ENCODE data around the gene USP24. TPM values are rescaled to one million over a fixed set of nuclear protein-coding genes. Genes with fewer than 3 reads are reported as not detected.
"Not testable (repeated sequence)": the region's sequence is repeated elsewhere in the genome, so short reads cannot be mapped to it uniquely, and the experiment has no call there.

Gene USP24
- total RNA-seq, 1 donor from 2014 or later = 49.5 TPM

DNA sequence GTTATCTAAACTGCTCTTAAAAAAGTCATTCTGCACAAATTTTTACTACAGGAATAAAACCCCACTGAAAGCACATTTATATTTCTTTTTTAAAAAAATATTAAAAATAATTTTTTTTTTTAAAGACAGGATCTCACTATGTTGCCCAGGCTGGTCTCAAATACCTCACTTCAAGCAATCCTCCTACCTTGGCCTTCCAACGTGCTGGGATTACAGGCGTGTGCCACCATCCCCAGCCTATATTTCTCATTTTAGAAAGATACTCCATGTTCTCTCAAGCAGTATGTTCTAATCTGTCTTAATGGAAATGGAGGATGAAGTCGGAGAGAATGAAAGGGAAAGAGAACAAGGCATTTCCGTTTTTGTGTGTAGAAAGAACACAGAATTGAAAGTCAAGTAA, 17.1 kb downstream of the USP24 start:
- Mint-ChIP-seq H3K4me1 (peaks cover 56% of the 10 kb centered on the region), H3K36me3 (ENCODE audit: low read depth) (peaks cover 30% of the 10 kb centered on the region), H3K27me3 (no peaks in the 10 kb centered on the region), H3K4me3 (no peak overlapping the region), H3K27ac (no peak overlapping the region), H3K9me3 (no peaks in the 10 kb centered on the region)
- no peak for DNase-seq
- intact Hi-C loops (cut with micrococcal nuclease) = no loop called here

DNA sequence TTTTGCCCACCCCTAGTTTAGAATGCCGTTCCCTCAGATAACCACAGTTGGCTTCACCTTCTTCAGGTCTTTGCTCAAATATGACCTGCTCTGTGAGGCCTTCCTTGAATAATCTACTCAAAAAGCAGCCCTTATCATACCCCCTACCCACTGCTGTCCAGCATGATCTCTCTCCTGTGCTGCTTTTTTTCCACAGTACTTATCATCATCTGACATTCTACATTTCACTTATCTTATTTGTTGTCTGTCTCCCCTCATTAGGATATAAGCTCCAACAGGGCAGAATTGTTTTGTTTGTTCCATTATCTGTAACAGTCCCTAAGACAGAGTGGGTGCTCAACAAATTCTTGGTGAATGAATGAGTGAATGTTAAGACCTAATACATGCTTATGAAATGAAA, 18.1 kb downstream of the USP24 start:
- Mint-ChIP-seq H3K27me3 (no peaks in the 10 kb centered on the region), H3K9me3 (no peaks in the 10 kb centered on the region), H3K36me3 (ENCODE audit: low read depth) (peaks cover 27% of the 10 kb centered on the region), H3K4me3 (no peak overlapping the region), H3K27ac (no peak overlapping the region), H3K4me1 (peaks cover 51% of the 10 kb centered on the region)
- no peak for DNase-seq
- intact Hi-C loops (cut with micrococcal nuclease) = no loop called here

DNA sequence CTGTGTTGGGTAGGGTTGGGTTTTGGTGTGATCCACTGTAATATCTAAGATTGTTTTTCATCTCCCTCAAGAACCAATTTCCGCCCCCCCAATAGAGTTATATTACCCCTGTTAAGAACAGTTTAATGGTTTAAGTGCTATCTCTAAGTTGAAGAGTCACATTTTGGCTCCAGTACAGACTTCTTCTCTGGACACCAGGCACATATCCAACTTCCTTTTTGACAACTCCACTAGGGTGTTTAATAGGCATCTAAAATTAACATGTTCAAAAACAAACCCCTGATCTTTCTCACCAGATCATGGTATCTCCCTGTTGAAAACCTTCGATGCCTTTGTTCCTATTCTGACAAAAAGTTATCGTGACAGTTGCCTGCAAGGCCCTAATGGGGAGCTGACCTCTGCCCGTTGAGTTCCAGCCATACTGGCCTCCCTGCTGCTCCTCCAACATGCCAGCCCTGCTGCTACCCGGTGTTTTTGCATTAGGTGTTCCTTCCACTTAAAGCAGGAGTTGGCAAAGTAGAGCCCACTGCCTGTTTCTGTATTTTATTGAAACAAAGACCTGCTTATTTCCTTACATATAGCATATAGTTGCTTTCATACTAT, 18.6 kb downstream of the USP24 start:
- H3K27ac Mint-ChIP-seq = peak overlapping the region; percentile 26
- H3K4me1 Mint-ChIP-seq = peaks cover 48% of the 10 kb centered on the region
- no peak overlapping the region for H3K4me3 Mint-ChIP-seq
- H3K36me3 Mint-ChIP-seq (ENCODE audit: low read depth) = peaks cover 27% of the 10 kb centered on the region
- no peaks in the 10 kb centered on the region for H3K9me3 Mint-ChIP-seq
- intact Hi-C loops (cut with micrococcal nuclease) = no loop called here
- no peaks in the 10 kb centered on the region for H3K27me3 Mint-ChIP-seq
- DNase-seq = no peak

GRCh38 chr1:55195521-55196233, 19.5 kb downstream of the USP24 start:
- peaks cover 41% of the 10 kb centered on the region for H3K4me1 Mint-ChIP-seq
- intact Hi-C loops (cut with micrococcal nuclease) = loop anchor here (1.0 kb wide), 1 partner anchor 9 kb away; no protein-coding TSS in a partner anchor
- H3K27me3 Mint-ChIP-seq = no peaks in the 10 kb centered on the region
- DNase-seq = no peak
- peak overlapping the region; percentile 4 for H3K4me3 Mint-ChIP-seq
- peaks cover 26% of the 10 kb centered on the region for H3K36me3 Mint-ChIP-seq (ENCODE audit: low read depth)
- no peaks in the 10 kb centered on the region for H3K9me3 Mint-ChIP-seq
- H3K27ac Mint-ChIP-seq = peak overlapping the region; percentile 46

DNA sequence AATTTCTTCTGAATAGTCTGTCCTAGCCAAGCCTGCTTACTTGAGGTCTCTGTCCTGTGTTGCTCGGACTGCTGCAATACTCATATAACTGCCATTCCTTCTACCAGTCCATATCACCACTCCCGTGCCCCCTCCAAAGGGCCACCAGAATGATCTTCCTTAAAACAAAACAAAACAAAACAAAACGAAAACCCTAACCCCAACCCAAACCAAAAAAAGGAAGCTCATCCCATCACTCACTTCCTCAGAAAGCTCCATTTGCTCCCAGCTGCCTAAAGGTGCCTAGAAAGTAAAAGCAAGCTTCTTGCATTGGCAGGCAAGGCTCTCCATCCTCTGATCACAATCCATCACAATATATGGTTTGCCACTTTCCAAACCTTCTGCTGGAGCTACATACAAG, 20.3 kb downstream of the USP24 start:
- DNase-seq = no peak
- no peaks in the 10 kb centered on the region for H3K9me3 Mint-ChIP-seq
- peaks cover 24% of the 10 kb centered on the region for H3K36me3 Mint-ChIP-seq (ENCODE audit: low read depth)
- intact Hi-C loops (cut with micrococcal nuclease) = loop anchor here (1.0 kb wide), 1 partner anchor 9 kb away; no protein-coding TSS in a partner anchor
- peaks cover 39% of the 10 kb centered on the region for H3K4me1 Mint-ChIP-seq
- no peak overlapping the region for H3K4me3 Mint-ChIP-seq
- no peak overlapping the region for H3K27ac Mint-ChIP-seq
- no peaks in the 10 kb centered on the region for H3K27me3 Mint-ChIP-seq

GRCh38 chr1:55192093-55192492, 23.1 kb downstream of the USP24 start:
- no peaks in the 10 kb centered on the region for H3K27me3 Mint-ChIP-seq
- H3K4me1 Mint-ChIP-seq = peaks cover 33% of the 10 kb centered on the region
- H3K9me3 Mint-ChIP-seq = peaks cover 4% of the 10 kb centered on the region
- no peak overlapping the region for H3K27ac Mint-ChIP-seq
- no peak overlapping the region for H3K4me3 Mint-ChIP-seq
- DNase-seq = no peak
- peaks cover 20% of the 10 kb centered on the region for H3K36me3 Mint-ChIP-seq (ENCODE audit: low read depth)
- intact Hi-C loops (cut with micrococcal nuclease) = no loop called here

- H3K4me1 Mint-ChIP-seq = peaks cover 31% of the 10 kb centered on the region
- H3K4me3 Mint-ChIP-seq = not testable (repeated sequence)
Observed at GRCh38 chr1:55191219-55191952, 23.8 kb downstream of the USP24 start.

GRCh38 chr1:55190109-55190508, 25.1 kb downstream of the USP24 start:
- Mint-ChIP-seq H3K27me3 (no peaks in the 10 kb centered on the region), H3K4me3 (no peak overlapping the region), H3K36me3 (ENCODE audit: low read depth) (peaks cover 32% of the 10 kb centered on the region), H3K4me1 (peaks cover 27% of the 10 kb centered on the region), H3K27ac (no peak overlapping the region), H3K9me3 (peaks cover 14% of the 10 kb centered on the region)
- intact Hi-C loops (cut with micrococcal nuclease) = no loop called here
- DNase-seq = no peak

More at GRCh38 chr1:55191219-55191952, 23.8 kb downstream of the USP24 start:
- intact Hi-C loops (cut with micrococcal nuclease); H3K27ac Mint-ChIP-seq; H3K9me3 Mint-ChIP-seq; DNase-seq; H3K27me3 Mint-ChIP-seq: not testable (repeated sequence)
- peaks cover 24% of the 10 kb centered on the region for H3K36me3 Mint-ChIP-seq (ENCODE audit: low read depth)

DNA sequence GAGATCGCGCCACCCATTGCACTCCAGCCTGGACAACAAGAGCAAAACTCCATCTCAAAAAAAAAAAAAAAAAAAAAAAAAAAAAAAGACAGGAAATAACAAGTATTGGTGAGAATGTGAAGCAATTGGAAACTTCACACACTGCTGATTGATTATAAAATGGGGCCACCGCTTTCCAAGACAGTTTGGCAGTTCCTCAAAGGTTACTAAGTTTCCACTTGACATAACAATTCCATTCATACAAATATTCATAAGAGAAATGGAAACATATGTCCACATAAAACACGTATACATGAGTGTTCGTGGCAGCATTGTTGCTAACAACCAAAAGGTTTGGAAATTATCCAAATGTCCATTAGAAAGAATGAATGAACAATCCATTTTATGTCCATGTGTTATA, 26.3 kb downstream of the USP24 start:
- intact Hi-C loops (cut with micrococcal nuclease) = no loop called here
- Mint-ChIP-seq H3K27me3 (no peaks in the 10 kb centered on the region), H3K36me3 (ENCODE audit: low read depth) (peaks cover 34% of the 10 kb centered on the region), H3K4me3 (no peak overlapping the region), H3K9me3 (peaks cover 20% of the 10 kb centered on the region), H3K4me1 (peaks cover 21% of the 10 kb centered on the region), H3K27ac (peak overlapping the region; percentile 81)
- DNase-seq = no peak

DNA sequence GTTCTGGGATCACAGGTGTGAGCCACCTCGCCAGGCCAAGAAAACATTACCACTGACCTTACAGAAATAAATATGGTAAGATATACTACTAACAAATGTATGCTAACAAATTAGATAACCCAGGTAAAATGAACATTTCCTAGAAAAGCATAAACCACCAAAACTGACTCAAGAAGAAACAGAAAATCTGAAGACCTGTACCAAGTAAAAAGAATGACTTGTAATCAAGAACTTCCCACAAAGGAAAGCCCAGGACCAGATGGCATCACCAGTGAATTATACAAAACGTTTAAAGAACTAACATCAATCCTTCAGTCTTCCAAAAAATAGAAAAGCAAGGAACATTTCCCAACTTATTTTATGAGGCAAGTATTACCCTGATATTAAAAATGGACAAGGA, 29.3 kb downstream of the USP24 start:
- Mint-ChIP-seq H3K27me3 (no peaks in the 10 kb centered on the region), H3K27ac (peak overlapping the region; percentile 18), H3K9me3 (peaks cover 24% of the 10 kb centered on the region), H3K4me3 (no peak overlapping the region), H3K4me1 (peaks cover 21% of the 10 kb centered on the region), H3K36me3 (ENCODE audit: low read depth) (peaks cover 45% of the 10 kb centered on the region)
- intact Hi-C loops (cut with micrococcal nuclease) = loop anchor here (2.0 kb wide), 1 partner anchor 15 kb away; no protein-coding TSS in a partner anchor
- DNase-seq = no peak

DNA sequence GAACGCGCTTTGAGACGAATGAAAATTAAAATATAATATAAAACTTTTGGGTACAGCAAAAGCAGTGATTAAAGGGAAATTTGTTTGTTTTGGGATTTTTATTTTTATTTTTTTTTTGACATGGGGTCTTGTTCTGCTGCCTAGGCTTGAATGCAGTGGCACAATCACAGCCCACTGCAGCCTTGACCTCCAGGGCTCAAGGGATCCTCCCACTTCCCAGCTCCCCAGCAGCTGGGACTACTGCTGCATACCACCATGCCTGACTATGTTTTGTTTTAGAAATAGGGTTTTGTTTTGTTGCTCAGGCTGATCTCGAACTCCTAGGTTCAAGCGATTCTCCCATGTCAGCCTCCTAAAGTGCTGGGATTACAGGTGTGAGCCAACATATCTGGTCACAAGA, 30.3 kb downstream of the USP24 start:
- peaks cover 24% of the 10 kb centered on the region for H3K9me3 Mint-ChIP-seq
- no peaks in the 10 kb centered on the region for H3K27me3 Mint-ChIP-seq
- H3K36me3 Mint-ChIP-seq (ENCODE audit: low read depth) = peaks cover 46% of the 10 kb centered on the region
- peaks cover 26% of the 10 kb centered on the region for H3K4me1 Mint-ChIP-seq
- no peak overlapping the region for H3K27ac Mint-ChIP-seq
- H3K4me3 Mint-ChIP-seq = no peak overlapping the region
- no peak for DNase-seq
- intact Hi-C loops (cut with micrococcal nuclease) = no loop called here

DNA sequence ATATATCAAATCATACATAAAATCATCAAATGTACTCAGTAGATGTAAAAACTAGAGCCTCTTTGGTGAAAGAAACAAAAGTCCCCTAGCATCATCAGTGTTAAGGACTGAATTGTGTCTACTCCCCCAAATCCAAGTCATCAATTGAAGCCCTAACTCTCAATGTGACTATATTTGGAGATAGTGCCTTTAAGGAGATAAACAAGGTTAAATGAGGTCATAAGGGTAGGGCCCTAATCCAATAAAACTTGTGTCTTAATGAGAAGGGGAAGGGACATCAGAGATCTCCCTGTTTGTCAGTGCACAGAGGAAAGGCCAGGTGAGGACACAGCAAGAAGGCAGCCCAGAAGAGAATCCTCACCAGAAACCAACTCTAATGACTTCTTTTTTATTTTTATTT, 33.5 kb downstream of the USP24 start:
- H3K27me3 Mint-ChIP-seq = no peaks in the 10 kb centered on the region
- DNase-seq = no peak
- H3K9me3 Mint-ChIP-seq = peaks cover 18% of the 10 kb centered on the region
- no peak overlapping the region for H3K4me3 Mint-ChIP-seq
- peaks cover 28% of the 10 kb centered on the region for H3K4me1 Mint-ChIP-seq
- intact Hi-C loops (cut with micrococcal nuclease) = no loop called here
- no peak overlapping the region for H3K27ac Mint-ChIP-seq
- peaks cover 44% of the 10 kb centered on the region for H3K36me3 Mint-ChIP-seq (ENCODE audit: low read depth)

DNA sequence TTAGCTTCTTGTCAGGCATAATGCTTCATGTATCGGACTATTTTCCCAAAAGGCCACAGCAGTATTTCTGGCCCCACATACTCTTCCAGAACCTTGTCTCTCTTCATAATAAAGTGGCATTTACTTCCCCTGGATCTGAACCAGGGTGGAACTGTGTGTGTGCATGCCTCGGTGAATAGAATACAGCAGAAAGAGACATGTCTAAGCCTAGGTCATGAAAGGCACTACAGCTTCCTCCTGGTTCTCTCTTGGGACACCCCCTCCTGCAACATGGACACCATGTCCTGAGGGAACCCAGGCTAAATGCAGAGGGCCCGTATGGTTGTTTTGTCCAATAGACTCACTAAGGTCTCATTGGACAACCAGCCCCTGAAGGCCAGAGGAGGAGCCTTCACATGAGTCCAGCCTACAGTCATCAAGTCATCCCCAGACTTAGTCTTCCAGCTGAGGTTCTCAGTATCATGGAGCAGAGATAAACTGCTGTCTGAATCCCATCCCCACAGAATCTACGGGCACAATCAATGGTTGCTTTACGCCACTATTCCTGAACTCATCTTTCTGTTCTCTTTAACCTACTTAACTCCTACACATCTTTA, 35.0 kb downstream of the USP24 start:
- Mint-ChIP-seq H3K27ac (no peak overlapping the region), H3K27me3 (no peaks in the 10 kb centered on the region), H3K4me1 (peaks cover 18% of the 10 kb centered on the region), H3K36me3 (ENCODE audit: low read depth) (peaks cover 33% of the 10 kb centered on the region), H3K9me3 (peaks cover 10% of the 10 kb centered on the region), H3K4me3 (no peak overlapping the region)
- intact Hi-C loops (cut with micrococcal nuclease) = no loop called here
- no peak for DNase-seq
